ENCODE results near the gene NTM.
"Not testable (repeated sequence)": the region's sequence is repeated elsewhere in the genome, so short reads cannot be mapped to it uniquely, and the experiment has no call there.

NTM gene

GRCh38 chr11:132310390-132311375 is 940.3 kb downstream of the NTM start:
- Histone ChIP-seq H3K9me3 (ENCODE audit: control insufficient read depth in 2 of 2, low read length in 2 of 2) (no peaks in the 10 kb centered on the region), H3K9ac (ENCODE audit: low read length in 2 of 2) (peak overlapping the region in 1 of 2 donors; percentile 35), H3K4me1 (ENCODE audit: control insufficient read depth, insufficient read depth, low read length) (no peaks in the 10 kb centered on the region), H3K36me3 (ENCODE audit: control insufficient read depth in 2 of 2, insufficient read depth in 2 of 2, low read length in 2 of 2) (no peaks in the 10 kb centered on the region), H3K4me3 (ENCODE audit: low read length in 2 of 2) (no peak overlapping the region), H3K27me3 (ENCODE audit: control insufficient read depth in 1 of 2, insufficient read depth in 2 of 2, low read length in 2 of 2) (peaks cover 0 to 2% of the 10 kb centered on the region in 2 donors), H3K27ac (ENCODE audit: low read length) (no peak overlapping the region)

DNA sequence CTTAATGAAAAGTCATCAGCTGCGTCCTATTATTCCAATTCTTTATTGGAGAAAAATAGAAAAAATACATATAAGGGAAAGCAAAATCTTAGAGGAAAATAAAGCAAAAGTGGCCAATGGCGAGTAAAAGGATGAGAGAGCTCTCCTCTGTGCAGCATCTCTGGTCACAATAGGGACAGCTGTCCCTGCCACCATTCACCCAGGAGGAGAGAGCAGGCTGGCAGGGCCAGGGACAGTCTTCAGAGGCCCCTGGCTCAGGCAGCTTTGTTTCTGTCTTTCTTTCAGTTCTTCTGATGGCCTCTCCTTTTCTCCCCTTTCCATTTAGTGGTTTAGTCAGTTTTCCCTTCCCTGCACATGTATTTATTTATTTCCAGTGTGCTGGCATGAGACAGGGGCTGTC is 941.3 kb downstream of the NTM start:
- Histone ChIP-seq H3K9me3 (ENCODE audit: control insufficient read depth in 2 of 2, low read length in 2 of 2) (no peaks in the 10 kb centered on the region), H3K4me3 (ENCODE audit: low read length in 2 of 2) (no peak overlapping the region), H3K27me3 (ENCODE audit: control insufficient read depth in 1 of 2, insufficient read depth in 2 of 2, low read length in 2 of 2) (peaks cover 0 to 2% of the 10 kb centered on the region in 2 donors), H3K4me1 (ENCODE audit: control insufficient read depth, insufficient read depth, low read length) (no peaks in the 10 kb centered on the region), H3K9ac (ENCODE audit: low read length in 2 of 2) (no peak overlapping the region), H3K27ac (ENCODE audit: low read length) (no peak overlapping the region), H3K36me3 (ENCODE audit: control insufficient read depth in 2 of 2, insufficient read depth in 2 of 2, low read length in 2 of 2) (no peaks in the 10 kb centered on the region)

DNA sequence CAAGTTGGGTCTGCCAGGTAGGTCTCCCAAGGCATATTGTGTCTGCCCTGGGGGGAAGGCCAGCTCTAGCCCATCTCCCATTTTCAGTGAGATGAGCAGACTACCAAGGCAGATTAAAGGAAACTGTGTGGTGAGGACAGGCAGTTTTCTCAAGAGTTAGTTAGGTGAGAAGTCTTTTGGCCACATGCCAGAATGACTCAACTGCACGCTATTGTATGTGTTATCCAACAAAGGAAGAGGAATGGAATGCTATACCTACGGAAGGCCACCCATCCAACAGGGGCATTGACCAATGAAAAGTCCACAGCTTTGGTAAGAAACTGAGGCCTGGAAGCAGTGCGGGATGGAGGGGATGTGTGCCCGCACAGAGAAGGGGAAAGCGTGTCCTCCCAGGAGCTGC is 941.7 kb downstream of the NTM start:
- Histone ChIP-seq H3K4me3 (ENCODE audit: low read length in 2 of 2) (no peak overlapping the region), H3K36me3 (ENCODE audit: control insufficient read depth in 2 of 2, insufficient read depth in 2 of 2, low read length in 2 of 2) (no peaks in the 10 kb centered on the region), H3K27ac (ENCODE audit: low read length) (no peak overlapping the region), H3K27me3 (ENCODE audit: control insufficient read depth in 1 of 2, insufficient read depth in 2 of 2, low read length in 2 of 2) (peaks cover 0 to 2% of the 10 kb centered on the region in 2 donors), H3K9ac (ENCODE audit: low read length in 2 of 2) (no peak overlapping the region), H3K4me1 (ENCODE audit: control insufficient read depth, insufficient read depth, low read length) (no peaks in the 10 kb centered on the region), H3K9me3 (ENCODE audit: control insufficient read depth in 2 of 2, low read length in 2 of 2) (no peaks in the 10 kb centered on the region)

- H3K4me1 ChIP-seq (ENCODE audit: control insufficient read depth, insufficient read depth, low read length): no peaks in the 10 kb centered on the region
- peaks cover 0 to 2% of the 10 kb centered on the region in 2 donors for H3K27me3 ChIP-seq (ENCODE audit: control insufficient read depth in 1 of 2, insufficient read depth in 2 of 2, low read length in 2 of 2)
- no peak overlapping the region for H3K27ac ChIP-seq (ENCODE audit: low read length)
- no peak overlapping the region for H3K9ac ChIP-seq (ENCODE audit: low read length in 2 of 2)
- H3K9me3 ChIP-seq (ENCODE audit: control insufficient read depth in 2 of 2, low read length in 2 of 2): no peaks in the 10 kb centered on the region
- H3K4me3 ChIP-seq (ENCODE audit: low read length in 2 of 2): no peak overlapping the region
- no peaks in the 10 kb centered on the region for H3K36me3 ChIP-seq (ENCODE audit: control insufficient read depth in 2 of 2, insufficient read depth in 2 of 2, low read length in 2 of 2)
Measured at GRCh38 chr11:132312701-132313111, 942.3 kb downstream of the NTM start.

GRCh38 chr11:132314911-132315455 is 944.6 kb downstream of the NTM start:
- no peak overlapping the region for H3K27ac ChIP-seq (ENCODE audit: low read length)

GRCh38 chr11:132315696-132316095 is 945.3 kb downstream of the NTM start:
- no peaks in the 10 kb centered on the region for H3K36me3 ChIP-seq (ENCODE audit: control insufficient read depth in 2 of 2, insufficient read depth in 2 of 2, low read length in 2 of 2)
- H3K4me3 ChIP-seq (ENCODE audit: low read length in 2 of 2): no peak overlapping the region
- H3K9ac ChIP-seq (ENCODE audit: low read length in 2 of 2): no peak overlapping the region
- H3K9me3 ChIP-seq (ENCODE audit: control insufficient read depth in 2 of 2, low read length in 2 of 2): no peaks in the 10 kb centered on the region
- no peaks in the 10 kb centered on the region for H3K4me1 ChIP-seq (ENCODE audit: control insufficient read depth, insufficient read depth, low read length)
- peaks cover 0 to 2% of the 10 kb centered on the region in 2 donors for H3K27me3 ChIP-seq (ENCODE audit: control insufficient read depth in 1 of 2, insufficient read depth in 2 of 2, low read length in 2 of 2)
- H3K27ac ChIP-seq (ENCODE audit: low read length): no peak overlapping the region

More at GRCh38 chr11:132314911-132315455, 944.6 kb downstream of the NTM start:
- Histone ChIP-seq H3K9me3 (ENCODE audit: control insufficient read depth in 2 of 2, low read length in 2 of 2) (no peaks in the 10 kb centered on the region), H3K4me1 (ENCODE audit: control insufficient read depth, insufficient read depth, low read length) (no peaks in the 10 kb centered on the region), H3K27me3 (ENCODE audit: control insufficient read depth in 1 of 2, insufficient read depth in 2 of 2, low read length in 2 of 2) (peaks cover 0 to 2% of the 10 kb centered on the region in 2 donors), H3K36me3 (ENCODE audit: control insufficient read depth in 2 of 2, insufficient read depth in 2 of 2, low read length in 2 of 2) (no peaks in the 10 kb centered on the region), H3K4me3 (ENCODE audit: low read length in 2 of 2) (no peak overlapping the region), H3K9ac (ENCODE audit: low read length in 2 of 2) (no peak overlapping the region)

GRCh38 chr11:132318421-132319157 is 948.2 kb downstream of the NTM start:
- Histone ChIP-seq H3K27ac (ENCODE audit: low read length) (no peak overlapping the region), H3K9ac (ENCODE audit: low read length in 2 of 2) (no peak overlapping the region), H3K4me1 (ENCODE audit: control insufficient read depth, insufficient read depth, low read length) (no peaks in the 10 kb centered on the region), H3K4me3 (ENCODE audit: low read length in 2 of 2) (no peak overlapping the region), H3K36me3 (ENCODE audit: control insufficient read depth in 2 of 2, insufficient read depth in 2 of 2, low read length in 2 of 2) (no peaks in the 10 kb centered on the region), H3K27me3 (ENCODE audit: control insufficient read depth in 1 of 2, insufficient read depth in 2 of 2, low read length in 2 of 2) (peaks cover 0 to 2% of the 10 kb centered on the region in 2 donors), H3K9me3 (ENCODE audit: control insufficient read depth in 2 of 2, low read length in 2 of 2) (no peaks in the 10 kb centered on the region)

DNA sequence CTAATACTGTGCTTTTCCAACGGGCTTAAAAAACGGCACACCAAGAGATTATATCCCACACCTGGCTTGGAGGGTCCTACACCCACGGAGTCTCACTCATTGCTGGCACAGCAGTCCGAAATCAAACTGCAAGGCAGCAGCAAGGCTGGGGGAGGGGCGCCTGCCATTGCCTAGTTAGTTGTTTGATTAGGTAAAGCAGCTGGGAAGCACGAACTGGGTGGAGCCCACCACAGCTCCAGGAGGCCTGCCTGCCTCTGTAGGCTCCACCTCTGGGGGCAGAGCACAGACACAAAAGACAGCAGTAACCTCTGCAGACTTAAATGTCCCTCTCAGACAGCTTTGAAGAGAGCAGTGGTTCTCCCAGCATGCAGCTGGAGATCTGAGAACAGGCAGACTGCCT is 949.0 kb downstream of the NTM start:
- H3K4me1 ChIP-seq (ENCODE audit: control insufficient read depth, insufficient read depth, low read length); H3K27me3 ChIP-seq (ENCODE audit: control insufficient read depth in 1 of 2, insufficient read depth in 2 of 2, low read length in 2 of 2); H3K27ac ChIP-seq (ENCODE audit: low read length); H3K9me3 ChIP-seq (ENCODE audit: control insufficient read depth in 2 of 2, low read length in 2 of 2); H3K9ac ChIP-seq (ENCODE audit: low read length in 2 of 2); H3K4me3 ChIP-seq (ENCODE audit: low read length in 2 of 2); H3K36me3 ChIP-seq (ENCODE audit: control insufficient read depth in 2 of 2, insufficient read depth in 2 of 2, low read length in 2 of 2): not testable (repeated sequence)

DNA sequence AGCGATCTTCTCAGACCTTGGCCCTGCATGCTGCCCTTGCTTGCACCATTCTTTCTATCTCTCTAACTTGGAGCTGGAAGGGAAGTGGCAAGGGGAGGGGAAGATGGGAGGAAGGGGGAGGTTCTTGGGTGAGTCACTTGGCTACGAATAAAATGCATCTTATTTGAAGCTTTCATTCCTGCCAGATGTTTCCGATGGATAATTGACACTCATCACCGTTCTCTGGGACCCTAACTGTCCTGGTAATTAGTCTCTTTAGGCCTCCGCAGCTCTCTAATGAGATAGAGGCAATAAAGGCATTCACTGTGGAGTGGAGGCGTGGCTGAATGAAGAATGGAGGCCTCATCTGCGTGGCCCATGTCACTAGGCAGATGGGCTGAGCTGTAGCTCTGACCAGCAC is 960.1 kb downstream of the NTM start:
- H3K36me3 ChIP-seq (ENCODE audit: control insufficient read depth in 2 of 2, insufficient read depth in 2 of 2, low read length in 2 of 2): no peaks in the 10 kb centered on the region
- peaks cover 0 to 3% of the 10 kb centered on the region in 2 donors for H3K27me3 ChIP-seq (ENCODE audit: control insufficient read depth in 1 of 2, insufficient read depth in 2 of 2, low read length in 2 of 2)
- H3K4me3 ChIP-seq (ENCODE audit: low read length in 2 of 2): no peak overlapping the region
- H3K4me1 ChIP-seq (ENCODE audit: control insufficient read depth, insufficient read depth, low read length): no peaks in the 10 kb centered on the region
- peaks cover 0 to 2% of the 10 kb centered on the region in 2 donors for H3K9me3 ChIP-seq (ENCODE audit: control insufficient read depth in 2 of 2, low read length in 2 of 2)
- no peak overlapping the region for H3K9ac ChIP-seq (ENCODE audit: low read length in 2 of 2)
- no peak overlapping the region for H3K27ac ChIP-seq (ENCODE audit: low read length)

GRCh38 chr11:132332521-132332920 is 962.1 kb downstream of the NTM start:
- Histone ChIP-seq H3K27me3 (ENCODE audit: control insufficient read depth in 1 of 2, insufficient read depth in 2 of 2, low read length in 2 of 2) (peaks cover 0 to 3% of the 10 kb centered on the region in 2 donors), H3K9me3 (ENCODE audit: control insufficient read depth in 2 of 2, low read length in 2 of 2) (peaks cover 0 to 2% of the 10 kb centered on the region in 2 donors), H3K27ac (ENCODE audit: low read length) (no peak overlapping the region), H3K36me3 (ENCODE audit: control insufficient read depth in 2 of 2, insufficient read depth in 2 of 2, low read length in 2 of 2) (no peaks in the 10 kb centered on the region), H3K4me1 (ENCODE audit: control insufficient read depth, insufficient read depth, low read length) (no peaks in the 10 kb centered on the region), H3K4me3 (ENCODE audit: low read length in 2 of 2) (no peak overlapping the region), H3K9ac (ENCODE audit: low read length in 2 of 2) (no peak overlapping the region)
